ENCODE measurements around the gene ARHGEF37. TPM values are rescaled to one million over a fixed set of nuclear protein-coding genes. Genes with fewer than 3 reads are reported as not detected.
"Not testable (repeated sequence)": the region's sequence is repeated elsewhere in the genome, so short reads cannot be mapped to it uniquely, and the experiment has no call there.

ARHGEF37 gene
- 0.48 TPM for polyA plus RNA-seq (2013, experiment 1 of 2)
- 0.42 TPM for polyA plus RNA-seq (2013, experiment 2 of 2)

GRCh38 chr5:149581192-149581861 is at the start of gene ARHGEF37:
Gene ARHGEF37, plus strand, starts transcription at chr5:149581498. Its CDS starts 16,272 bp downstream, at chr5:149597770.
- Histone ChIP-seq H3K18ac (ENCODE audit: low read depth in 1 of 2, low read length in 2 of 2) (peak within 1 kb of the TSS; percentile 30 to 93), H2AK5ac (ENCODE audit: low read length, severe bottlenecking) (peak within 1 kb of the TSS; percentile 53), H3K9ac (ENCODE audit: low read length) (peak within 1 kb of the TSS; percentile 80), H3K27ac (ENCODE audit: low read length, poor library complexity, severe bottlenecking) (peak within 1 kb of the TSS; percentile 96), H3K79me1 (replicated peaks; ENCODE audit: low read length, poor library complexity, severe bottlenecking) (peaks cover 4% of the 10 kb centered on the region), H3K4ac (ENCODE audit: low read depth in 1 of 2, low read length in 2 of 2) (peak within 1 kb of the TSS in 1 of 2 experiments; percentile 68), H3K36me3 (ENCODE audit: control insufficient read depth in 1 of 2, insufficient read depth in 2 of 2, low read depth in 1 of 2, low read length in 2 of 2) (no peaks in the 10 kb centered on the region), H3K23ac (ENCODE audit: low read length in 2 of 2) (peak within 1 kb of the TSS in 1 of 2 experiments; percentile 64), H4K91ac (ENCODE audit: low read length) (no peak within 1 kb of the TSS), H2BK120ac (ENCODE audit: low read depth, low read length) (peak within 1 kb of the TSS; percentile 92), H3K14ac (ENCODE audit: low read length in 2 of 2) (peak within 1 kb of the TSS in 1 of 2 experiments; percentile 73), H3K9me3 (ENCODE audit: control insufficient read depth, low read length) (peaks cover 3% of the 10 kb centered on the region), H3K4me2 (ENCODE audit: low read length, poor library complexity, severe bottlenecking) (peak within 1 kb of the TSS; percentile 62), H3K4me1 (ENCODE audit: control insufficient read depth, insufficient read depth, low read depth, low read length) (peaks cover 9% of the 10 kb centered on the region), H3K27me3 (ENCODE audit: control insufficient read depth in 1 of 2, insufficient read depth in 1 of 2, low read length in 2 of 2) (no peaks in the 10 kb centered on the region), H2BK15ac (ENCODE audit: low read depth, poor library complexity, severe bottlenecking) (peak within 1 kb of the TSS; percentile 12), H2BK12ac (ENCODE audit: low read length in 2 of 2) (peak within 1 kb of the TSS in 1 of 2 experiments; percentile 59), H2AFZ (ENCODE audit: low read depth, low read length) (peak within 1 kb of the TSS; percentile 66), H2BK5ac (ENCODE audit: low read depth, low read length, poor library complexity, severe bottlenecking) (peak within 1 kb of the TSS; percentile 88), H4K8ac (ENCODE audit: low read length) (peak within 1 kb of the TSS; percentile 90), H3K4me3 (ENCODE audit: insufficient read depth in 1 of 2, low read depth in 1 of 2, low read length in 2 of 2) (peak within 1 kb of the TSS; percentile 72 to 77)
- peak; percentile 54 for DNase-seq
- WGBS = 2% methylated on average over 52 of the region's 56 CpGs

- Histone ChIP-seq H3K14ac (ENCODE audit: low read length in 2 of 2) (no peak overlapping the region), H2AFZ (ENCODE audit: low read depth, low read length) (no peak overlapping the region), H2BK5ac (ENCODE audit: low read depth, low read length, poor library complexity, severe bottlenecking) (no peak overlapping the region), H3K27me3 (ENCODE audit: control insufficient read depth in 1 of 2, insufficient read depth in 1 of 2, low read length in 2 of 2) (no peaks in the 10 kb centered on the region), H2BK15ac (ENCODE audit: low read depth, poor library complexity, severe bottlenecking) (no peak overlapping the region), H4K8ac (ENCODE audit: low read length) (no peak overlapping the region), H2BK120ac (ENCODE audit: low read depth, low read length) (no peak overlapping the region), H3K4ac (ENCODE audit: low read depth in 1 of 2, low read length in 2 of 2) (no peak overlapping the region), H3K4me3 (ENCODE audit: insufficient read depth in 1 of 2, low read depth in 1 of 2, low read length in 2 of 2) (no peak overlapping the region), H3K18ac (ENCODE audit: low read depth in 1 of 2, low read length in 2 of 2) (no peak overlapping the region), H4K91ac (ENCODE audit: low read length) (no peak overlapping the region), H3K9ac (ENCODE audit: low read length) (no peak overlapping the region), H3K23ac (ENCODE audit: low read length in 2 of 2) (no peak overlapping the region), H2BK12ac (ENCODE audit: low read length in 2 of 2) (no peak overlapping the region), H3K36me3 (ENCODE audit: control insufficient read depth in 1 of 2, insufficient read depth in 2 of 2, low read depth in 1 of 2, low read length in 2 of 2) (peaks cover 10 to 72% of the 10 kb centered on the region in 2 experiments), H3K4me2 (ENCODE audit: low read length, poor library complexity, severe bottlenecking) (no peak overlapping the region), H3K79me1 (replicated peaks; ENCODE audit: low read length, poor library complexity, severe bottlenecking) (no peaks in the 10 kb centered on the region), H3K27ac (ENCODE audit: low read length, poor library complexity, severe bottlenecking) (no peak overlapping the region), H3K9me3 (ENCODE audit: control insufficient read depth, low read length) (no peaks in the 10 kb centered on the region), H3K4me1 (ENCODE audit: control insufficient read depth, insufficient read depth, low read depth, low read length) (no peaks in the 10 kb centered on the region), H2AK5ac (ENCODE audit: low read length, severe bottlenecking) (no peak overlapping the region)
- no peak for DNase-seq
- 99% methylated on average over 5 of the region's 7 CpGs for WGBS
These were observed 48.9 kb upstream of the ARHGEF37 start for GRCh38 chr5:149532413-149532812.

- 98% methylated on average over 6 of the region's 6 CpGs for WGBS
- H2BK15ac ChIP-seq (ENCODE audit: low read depth, poor library complexity, severe bottlenecking); H4K91ac ChIP-seq (ENCODE audit: low read length); H3K27ac ChIP-seq (ENCODE audit: low read length, poor library complexity, severe bottlenecking); H3K4me2 ChIP-seq (ENCODE audit: low read length, poor library complexity, severe bottlenecking); H2BK5ac ChIP-seq (ENCODE audit: low read depth, low read length, poor library complexity, severe bottlenecking); H3K14ac ChIP-seq (ENCODE audit: low read length in 2 of 2); H2AFZ ChIP-seq (ENCODE audit: low read depth, low read length); H3K9me3 ChIP-seq (ENCODE audit: control insufficient read depth, low read length); DNase-seq; H3K23ac ChIP-seq (ENCODE audit: low read length in 2 of 2); H3K4me1 ChIP-seq (ENCODE audit: control insufficient read depth, insufficient read depth, low read depth, low read length); H2BK12ac ChIP-seq (ENCODE audit: low read length in 2 of 2); H3K27me3 ChIP-seq (ENCODE audit: control insufficient read depth in 1 of 2, insufficient read depth in 1 of 2, low read length in 2 of 2); H3K4me3 ChIP-seq (ENCODE audit: insufficient read depth in 1 of 2, low read depth in 1 of 2, low read length in 2 of 2); H3K18ac ChIP-seq (ENCODE audit: low read depth in 1 of 2, low read length in 2 of 2); H3K79me1 ChIP-seq (replicated peaks; ENCODE audit: low read length, poor library complexity, severe bottlenecking); H4K8ac ChIP-seq (ENCODE audit: low read length); H3K9ac ChIP-seq (ENCODE audit: low read length); H2AK5ac ChIP-seq (ENCODE audit: low read length, severe bottlenecking); H2BK120ac ChIP-seq (ENCODE audit: low read depth, low read length); H3K4ac ChIP-seq (ENCODE audit: low read depth in 1 of 2, low read length in 2 of 2): not testable (repeated sequence)
- H3K36me3 ChIP-seq (ENCODE audit: control insufficient read depth in 1 of 2, insufficient read depth in 2 of 2, low read depth in 1 of 2, low read length in 2 of 2) = peaks cover 15 to 77% of the 10 kb centered on the region in 2 experiments
These were observed 45.5 kb upstream of the ARHGEF37 start for GRCh38 chr5:149535787-149536186.

- H2BK12ac ChIP-seq (ENCODE audit: low read length in 2 of 2) = no peak overlapping the region
- H4K91ac ChIP-seq (ENCODE audit: low read length) = no peak overlapping the region
- H3K27ac ChIP-seq (ENCODE audit: low read length, poor library complexity, severe bottlenecking) = no peak overlapping the region
- no peak overlapping the region for H2BK15ac ChIP-seq (ENCODE audit: low read depth, poor library complexity, severe bottlenecking)
- no peak overlapping the region for H2AK5ac ChIP-seq (ENCODE audit: low read length, severe bottlenecking)
- H3K4me3 ChIP-seq (ENCODE audit: insufficient read depth in 1 of 2, low read depth in 1 of 2, low read length in 2 of 2) = no peak overlapping the region
- no peaks in the 10 kb centered on the region for H3K9me3 ChIP-seq (ENCODE audit: control insufficient read depth, low read length)
- no peak overlapping the region for H3K4ac ChIP-seq (ENCODE audit: low read depth in 1 of 2, low read length in 2 of 2)
- H3K18ac ChIP-seq (ENCODE audit: low read depth in 1 of 2, low read length in 2 of 2) = no peak overlapping the region
- WGBS = no CpG with 5 or more reads among the region's 1 CpG
- H3K9ac ChIP-seq (ENCODE audit: low read length) = no peak overlapping the region
- no peak overlapping the region for H3K23ac ChIP-seq (ENCODE audit: low read length in 2 of 2)
- H3K27me3 ChIP-seq (ENCODE audit: control insufficient read depth in 1 of 2, insufficient read depth in 1 of 2, low read length in 2 of 2) = no peaks in the 10 kb centered on the region
- H3K4me2 ChIP-seq (ENCODE audit: low read length, poor library complexity, severe bottlenecking) = no peak overlapping the region
- H3K14ac ChIP-seq (ENCODE audit: low read length in 2 of 2) = no peak overlapping the region
- H2AFZ ChIP-seq (ENCODE audit: low read depth, low read length) = no peak overlapping the region
- H3K4me1 ChIP-seq (ENCODE audit: control insufficient read depth, insufficient read depth, low read depth, low read length) = peaks cover 2% of the 10 kb centered on the region
- no peak overlapping the region for H2BK5ac ChIP-seq (ENCODE audit: low read depth, low read length, poor library complexity, severe bottlenecking)
- no peak for DNase-seq
- peaks cover 12 to 72% of the 10 kb centered on the region in 2 experiments for H3K36me3 ChIP-seq (ENCODE audit: control insufficient read depth in 1 of 2, insufficient read depth in 2 of 2, low read depth in 1 of 2, low read length in 2 of 2)
- H4K8ac ChIP-seq (ENCODE audit: low read length) = no peak overlapping the region
- H3K79me1 ChIP-seq (replicated peaks; ENCODE audit: low read length, poor library complexity, severe bottlenecking) = no peaks in the 10 kb centered on the region
- no peak overlapping the region for H2BK120ac ChIP-seq (ENCODE audit: low read depth, low read length)
These were observed 43.8 kb upstream of the ARHGEF37 start for GRCh38 chr5:149537374-149537975.

All from mesenchymal stem cell (in vitro differentiated cells and primary cell).